BJ (cell line): ENCODE results near the gene FAM13C. TPM values are rescaled to one million over a fixed set of nuclear protein-coding genes. Genes with fewer than 3 reads are reported as not detected.

Source experiments
- CTCF ChIA-PET: fragments of 350-600 bp; formaldehyde crosslinking; extraction: SDS; loops from one replicate; lab custom pipeline; 2021; ENCODE audit warnings: antibody characterized with exemption, inconsistent platforms; lab: Yijun Ruan, JAX
- POLR2A ChIA-PET: fragments of 300-600 bp; sonication (Branson Sonifier 250); formaldehyde crosslinking; extraction: SDS; loops from one replicate; lab custom pipeline; 2021; ENCODE audit warnings: antibody characterized with exemption; lab: Charles Lee
- DNase-seq: peaks from one replicate; pipeline ENCODE4 v3.0.0-alpha.2; 2011; ENCODE audit warnings: low read depth
- H3K27me3 ChIP-seq: 2 replicates; pipeline ENCODE4 v1.6.0; 2011; ENCODE audit warnings: low read length; ENCODE audit not compliant: control insufficient read depth, insufficient read depth
- H3K36me3 ChIP-seq: 2 replicates; pipeline ENCODE4 v1.5.1; 2011; ENCODE audit warnings: low read length; ENCODE audit not compliant: control insufficient read depth, insufficient read depth
- H3K4me3 ChIP-seq: 2 replicates; pipeline ENCODE4 v1.5.1; 2011; ENCODE audit warnings: low read depth, mild to moderate bottlenecking, control low read depth, low read length
- CTCF ChIP-seq: IDR thresholded peaks from 2 replicates; pipeline ENCODE4 v1.5.1; 2011; ENCODE audit warnings: low read depth, mild to moderate bottlenecking, control low read depth, inconsistent platforms, low read length, moderate library complexity; ENCODE audit not compliant: insufficient read depth
- polyA plus RNA-seq: library from polyadenylated mRNA; depleted of rRNA; stranded (reverse); fragments of >200 nt; gene quantifications from 2 replicates; pipeline ENCODE4 v1.2.3, GENCODE V29; 2011

The FAM13C gene
- polyA plus RNA-seq, 1 experiment, result not detected

- Histone ChIP-seq H3K4me3 (no peak overlapping the region), H3K36me3 (no peaks in the 10 kb centered on the region), H3K27me3 (no peaks in the 10 kb centered on the region)
- TF ChIP-seq CTCF, result no peak
- no peak for DNase-seq
- CTCF ChIA-PET, result no interaction called here
- POLR2A ChIA-PET, result no interaction called here
Observed at GRCh38 chr10:59273445-59273844, 88.9 kb downstream of the FAM13C start.

GRCh38 chr10:59272061-59272460 is 90.3 kb downstream of the FAM13C start:
- DNase-seq, result no peak
- no peaks in the 10 kb centered on the region for H3K36me3 ChIP-seq
- no peaks in the 10 kb centered on the region for H3K27me3 ChIP-seq
- no peak for TF ChIP-seq CTCF
- H3K4me3 ChIP-seq, result no peak overlapping the region
- ChIA-PET CTCF (no interaction called here), POLR2A (no interaction called here)

- ChIA-PET POLR2A (no interaction called here), CTCF (no interaction called here)
- no peak overlapping the region for H3K4me3 ChIP-seq
- no peaks in the 10 kb centered on the region for H3K27me3 ChIP-seq
- no peaks in the 10 kb centered on the region for H3K36me3 ChIP-seq
- TF ChIP-seq CTCF, result no peak
- DNase-seq, result no peak
Observed at GRCh38 chr10:59271160-59271559, 91.2 kb downstream of the FAM13C start.

DNA sequence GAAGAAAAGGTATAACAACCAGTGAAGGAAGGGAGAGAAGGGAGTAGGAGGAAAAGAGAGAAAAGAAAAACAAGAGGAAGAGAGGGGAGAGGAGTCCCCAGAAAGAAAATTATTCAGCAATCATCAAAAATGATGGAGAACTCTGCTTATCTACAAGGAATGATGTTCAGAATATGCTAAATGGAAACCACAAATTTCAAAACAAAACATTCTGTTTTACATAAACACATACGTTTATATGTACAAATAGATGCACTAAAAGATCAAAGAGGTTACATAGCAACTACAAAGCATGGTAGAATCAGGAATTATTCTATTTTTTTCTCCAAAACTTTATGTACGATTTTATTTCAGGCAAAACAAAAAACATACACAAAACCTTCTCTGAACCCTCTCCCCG is 91.9 kb downstream of the FAM13C start:
- no peak overlapping the region for H3K4me3 ChIP-seq
- no peaks in the 10 kb centered on the region for H3K27me3 ChIP-seq
- TF ChIP-seq CTCF, result no peak
- H3K36me3 ChIP-seq, result no peaks in the 10 kb centered on the region
- POLR2A ChIA-PET, result no interaction called here
- DNase-seq, result no peak
- CTCF ChIA-PET, result interaction anchor here (0.6 kb wide), 1 partner anchor 65 kb away, joined by 3 read pairs; no protein-coding TSS in a partner anchor

- Histone ChIP-seq H3K36me3 (no peaks in the 10 kb centered on the region), H3K4me3 (no peak overlapping the region), H3K27me3 (no peaks in the 10 kb centered on the region)
- no peak for DNase-seq
- CTCF ChIA-PET, result no interaction called here
- POLR2A ChIA-PET, result no interaction called here
- TF ChIP-seq CTCF, result no peak
Observed at GRCh38 chr10:59269651-59270050, 92.7 kb downstream of the FAM13C start.
